ENCODE results near the gene PBXIP1. TPM values are rescaled to one million over a fixed set of nuclear protein-coding genes. Genes with fewer than 3 reads are reported as not detected.

Gene PBXIP1
- total and polyA plus RNA-seq, 2 of the 13 experiments (the other 11 are each of a cell fraction or from before 2014, with no cell fraction given) = 16.3 to 31.9 TPM

- no peaks in the 10 kb centered on the region; a peak in 1 of 5 replicates for H3K27me3 ChIP-seq (ENCODE audit: control insufficient read depth in 1 of 2, insufficient read depth in 2 of 2, low read length in 2 of 2)
- ATAC-seq (no peak), FAIRE-seq (no peak), DNase-seq (ENCODE audit: low spot score) (no peak)
- CTCF ChIA-PET (ENCODE audit: low intra/inter-chr PET ratio, low total read pairs) = no interaction called here
- BruUV-seq (replicated peaks) = no TSS peak
- H3K27ac ChIP-seq (ENCODE audit: extremely low read length, insufficient read depth, low read length) = peak overlapping the region; percentile 100
- intact Hi-C loops (cut with micrococcal nuclease; ENCODE audit: unreplicated experiment) (no loop called here), in situ Hi-C loops (cut with HindIII; ENCODE audit: extremely low pct_ligation_motif_present, low pct_unique_long_range_greater_than_20kb) (no loop called here)
- H3K4me1 ChIP-seq (ENCODE audit: insufficient read depth, low read length) = peaks cover 62% of the 10 kb centered on the region
- 82% methylated on average over 10 of the region's 10 CpGs for WGBS (ENCODE audit: low lambda C conversion rate)
- no peaks in the 10 kb centered on the region for H3K9me3 ChIP-seq (ENCODE audit: low read length)
- no peak overlapping the region for H2AFZ ChIP-seq (ENCODE audit: low read length)
- POLR2A ChIA-PET = interaction anchor here (0.8 to 6.6 kb wide), 23 partner anchors 10 to 155 kb away, joined by 3 to 148 read pairs (median 7); partner anchors contain the start of genes FLAD1, LENEP, PBXIP1 and PMVK
- peak overlapping the region; percentile 100 for H3K4me2 ChIP-seq (ENCODE audit: low read depth, low read length)
- peaks cover 13 to 26% of the 10 kb centered on the region in 2 experiments; a peak in 4 of 5 replicates for H3K36me3 ChIP-seq (replicated peaks in 1 of 2; ENCODE audit: control insufficient read depth in 1 of 2, insufficient read depth in 2 of 2, low read length in 2 of 2)
- peaks cover 59% of the 10 kb centered on the region for H3K79me2 ChIP-seq (ENCODE audit: insufficient read depth, low read length)
- H3K9ac ChIP-seq (ENCODE audit: insufficient read depth, low read depth, low read length) = peak overlapping the region; percentile 63
- H4K20me1 ChIP-seq (ENCODE audit: insufficient read depth, low read length) = no peaks in the 10 kb centered on the region
- H3K4me3 ChIP-seq (replicated peaks in 1 of 3; ENCODE audit: insufficient read depth in 1 of 3, low read depth in 2 of 3, low read length in 3 of 3) = peak overlapping the region in 1 of 3 experiments; percentile 75; a peak in 2 of 6 replicates
- TF ChIP-seq ATF1 (CRISPR knock-in tag; IDR thresholded peaks at IDR 0.05) (no peak), ZBTB38 (CRISPR knock-in tag; IDR thresholded peaks at IDR 0.05) (peak; percentile 57; the same call in 1 of the 2 replicates), HOXA3 (CRISPR knock-in tag; IDR thresholded peaks at IDR 0.05) (0 out of 2 replicates have a peak, but pooled peaks have one; percentile 17), GABPA (IDR thresholded peaks at IDR 0.05; ENCODE audit: low read depth, low read length) (no peak), GABPA (CRISPR knock-in tag; IDR thresholded peaks at IDR 0.05; ENCODE audit: low read depth) (no peak), BRF2 (CRISPR knock-in tag; IDR thresholded peaks at IDR 0.05) (no peak), IRX3 (CRISPR knock-in tag; IDR thresholded peaks at IDR 0.05; ENCODE audit: borderline replicate concordance, low read depth) (no peak), ZNF781 (CRISPR knock-in tag; IDR thresholded peaks at IDR 0.05; ENCODE audit: borderline replicate concordance, not compliant biosample characterization) (peak; percentile 13), PAXIP1 (CRISPR knock-in tag; conservative IDR thresholded peaks at IDR 0.05) (0 out of 2 replicates have a peak, but pooled peaks have one; percentile 2), ZFP41 (CRISPR knock-in tag; IDR thresholded peaks at IDR 0.05; ENCODE audit: borderline replicate concordance) (peak; percentile 26; the same call in 1 of the 2 replicates), NFE2L2 (IDR thresholded peaks at IDR 0.05; ENCODE audit: low read length) (no peak), ZNF567 (CRISPR knock-in tag; IDR thresholded peaks at IDR 0.05; ENCODE audit: borderline replicate concordance) (0 out of 2 replicates have a peak, but pooled peaks have one; percentile 37), RERE (CRISPR knock-in tag; IDR thresholded peaks at IDR 0.05; ENCODE audit: low read depth) (no peak)
These were observed 15.6 kb upstream of the PBXIP1 start for GRCh38 chr1:154971341-154971998.
